ENCODE measurements around the gene PPP1R8. TPM values are rescaled to one million over a fixed set of nuclear protein-coding genes. Genes with fewer than 3 reads are reported as not detected.

PPP1R8 gene
- total and polyA plus RNA-seq, 4 donors: 3.1 to 20.5 (median 17.5) TPM

DNA sequence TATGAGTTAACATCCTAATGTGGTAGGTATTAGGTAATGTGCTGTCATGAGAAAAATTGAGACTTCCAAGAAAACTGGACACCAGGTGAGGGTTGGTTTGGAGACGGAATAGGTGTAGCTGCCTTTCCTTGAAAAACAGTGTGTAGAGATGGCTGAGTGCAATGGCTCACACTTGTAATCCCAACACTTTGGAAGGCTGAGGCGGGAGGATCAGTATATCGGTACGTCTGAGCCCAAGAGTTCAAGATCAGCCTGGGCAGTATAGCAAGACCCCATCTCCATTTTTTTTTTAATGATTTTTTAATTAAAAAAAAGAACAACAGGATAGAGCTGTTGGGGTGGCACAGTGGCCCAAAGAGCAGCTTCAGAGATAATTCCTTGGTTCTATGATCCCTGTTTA is 6.8 kb upstream of the PPP1R8 start:
- WGBS: 97% methylated on average over 4 of the region's 4 CpGs
- no peaks in the 10 kb centered on the region for H3K9me3 ChIP-seq (ENCODE audit: control insufficient read depth in 4 of 4, low read length in 3 of 4)
- no peak for DNase-seq (ENCODE audit: low spot score)

DNA sequence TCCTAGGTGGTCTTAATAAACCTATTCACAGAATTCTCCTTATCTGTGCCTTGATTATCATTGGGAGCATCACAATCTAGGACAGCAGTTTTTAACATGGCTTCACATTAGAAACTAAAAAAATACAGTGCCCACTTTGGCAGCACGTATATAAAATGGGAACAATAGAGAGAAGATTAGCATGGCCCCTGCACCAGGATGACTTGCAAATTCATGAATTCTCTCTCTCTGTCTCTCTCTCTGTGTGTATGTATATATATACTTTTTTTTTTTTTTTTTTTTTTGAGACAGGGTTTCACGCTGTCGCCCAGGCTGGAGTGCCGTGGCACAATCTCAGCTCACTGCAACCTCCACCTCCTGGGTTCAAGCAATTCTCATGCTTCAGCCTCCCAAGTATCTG is 6.2 kb upstream of the PPP1R8 start:
- no peak for DNase-seq (ENCODE audit: low spot score)
- Histone ChIP-seq H3K4me1 (ENCODE audit: control insufficient read depth in 4 of 4, insufficient read depth in 4 of 4, low read length in 3 of 4) (no peaks in the 10 kb centered on the region), H3K27me3 (ENCODE audit: control insufficient read depth in 4 of 4, insufficient read depth in 4 of 4, low read length in 3 of 4) (no peaks in the 10 kb centered on the region), H3K27ac (ENCODE audit: low read depth in 1 of 2, low read length in 2 of 2) (no peak overlapping the region), H3K36me3 (ENCODE audit: control insufficient read depth in 4 of 4, insufficient read depth in 3 of 4, low read depth in 1 of 4, low read length in 3 of 4) (peaks cover 3 to 16% (median 7%) of the 10 kb centered on the region in 4 donors), H3K9ac (ENCODE audit: low read depth in 1 of 2, low read length in 2 of 2) (no peak overlapping the region), H3K4me3 (ENCODE audit: low read depth in 1 of 3, low read length in 3 of 3) (no peak overlapping the region), H3K9me3 (ENCODE audit: control insufficient read depth in 4 of 4, low read length in 3 of 4) (no peaks in the 10 kb centered on the region)
- 98% methylated on average over 4 of the region's 4 CpGs for WGBS
- TF ChIP-seq FOXA2 (IDR thresholded peaks at IDR 0.05) (no peak), YY1 (IDR thresholded peaks at IDR 0.05) (no peak), GABPA (IDR thresholded peaks at IDR 0.05 in 1 of 2, conservative IDR thresholded peaks at IDR 0.05 in 1 of 2) (no peak), SP1 (IDR thresholded peaks at IDR 0.05) (no peak), JUND (IDR thresholded peaks at IDR 0.05) (no peak), FOXA1 (IDR thresholded peaks at IDR 0.05) (no peak)
- TF ChIP-seq, protein P1, sequence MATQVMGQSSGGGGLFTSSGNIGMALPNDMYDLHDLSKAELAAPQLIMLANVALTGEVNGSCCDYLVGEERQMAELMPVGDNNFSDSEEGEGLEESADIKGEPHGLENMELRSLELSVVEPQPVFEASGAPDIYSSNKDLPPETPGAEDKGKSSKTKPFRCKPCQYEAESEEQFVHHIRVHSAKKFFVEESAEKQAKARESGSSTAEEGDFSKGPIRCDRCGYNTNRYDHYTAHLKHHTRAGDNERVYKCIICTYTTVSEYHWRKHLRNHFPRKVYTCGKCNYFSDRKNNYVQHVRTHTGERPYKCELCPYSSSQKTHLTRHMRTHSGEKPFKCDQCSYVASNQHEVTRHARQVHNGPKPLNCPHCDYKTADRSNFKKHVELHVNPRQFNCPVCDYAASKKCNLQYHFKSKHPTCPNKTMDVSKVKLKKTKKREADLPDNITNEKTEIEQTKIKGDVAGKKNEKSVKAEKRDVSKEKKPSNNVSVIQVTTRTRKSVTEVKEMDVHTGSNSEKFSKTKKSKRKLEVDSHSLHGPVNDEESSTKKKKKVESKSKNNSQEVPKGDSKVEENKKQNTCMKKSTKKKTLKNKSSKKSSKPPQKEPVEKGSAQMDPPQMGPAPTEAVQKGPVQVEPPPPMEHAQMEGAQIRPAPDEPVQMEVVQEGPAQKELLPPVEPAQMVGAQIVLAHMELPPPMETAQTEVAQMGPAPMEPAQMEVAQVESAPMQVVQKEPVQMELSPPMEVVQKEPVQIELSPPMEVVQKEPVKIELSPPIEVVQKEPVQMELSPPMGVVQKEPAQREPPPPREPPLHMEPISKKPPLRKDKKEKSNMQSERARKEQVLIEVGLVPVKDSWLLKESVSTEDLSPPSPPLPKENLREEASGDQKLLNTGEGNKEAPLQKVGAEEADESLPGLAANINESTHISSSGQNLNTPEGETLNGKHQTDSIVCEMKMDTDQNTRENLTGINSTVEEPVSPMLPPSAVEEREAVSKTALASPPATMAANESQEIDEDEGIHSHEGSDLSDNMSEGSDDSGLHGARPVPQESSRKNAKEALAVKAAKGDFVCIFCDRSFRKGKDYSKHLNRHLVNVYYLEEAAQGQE (IDR thresholded peaks at IDR 0.05): no peak
- TF ChIP-seq, protein P2, sequence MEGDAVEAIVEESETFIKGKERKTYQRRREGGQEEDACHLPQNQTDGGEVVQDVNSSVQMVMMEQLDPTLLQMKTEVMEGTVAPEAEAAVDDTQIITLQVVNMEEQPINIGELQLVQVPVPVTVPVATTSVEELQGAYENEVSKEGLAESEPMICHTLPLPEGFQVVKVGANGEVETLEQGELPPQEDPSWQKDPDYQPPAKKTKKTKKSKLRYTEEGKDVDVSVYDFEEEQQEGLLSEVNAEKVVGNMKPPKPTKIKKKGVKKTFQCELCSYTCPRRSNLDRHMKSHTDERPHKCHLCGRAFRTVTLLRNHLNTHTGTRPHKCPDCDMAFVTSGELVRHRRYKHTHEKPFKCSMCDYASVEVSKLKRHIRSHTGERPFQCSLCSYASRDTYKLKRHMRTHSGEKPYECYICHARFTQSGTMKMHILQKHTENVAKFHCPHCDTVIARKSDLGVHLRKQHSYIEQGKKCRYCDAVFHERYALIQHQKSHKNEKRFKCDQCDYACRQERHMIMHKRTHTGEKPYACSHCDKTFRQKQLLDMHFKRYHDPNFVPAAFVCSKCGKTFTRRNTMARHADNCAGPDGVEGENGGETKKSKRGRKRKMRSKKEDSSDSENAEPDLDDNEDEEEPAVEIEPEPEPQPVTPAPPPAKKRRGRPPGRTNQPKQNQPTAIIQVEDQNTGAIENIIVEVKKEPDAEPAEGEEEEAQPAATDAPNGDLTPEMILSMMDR (IDR thresholded peaks at IDR 0.05; ENCODE audit: low read depth, low read length, missing input control): no peak
- TF ChIP-seq, protein P3, sequence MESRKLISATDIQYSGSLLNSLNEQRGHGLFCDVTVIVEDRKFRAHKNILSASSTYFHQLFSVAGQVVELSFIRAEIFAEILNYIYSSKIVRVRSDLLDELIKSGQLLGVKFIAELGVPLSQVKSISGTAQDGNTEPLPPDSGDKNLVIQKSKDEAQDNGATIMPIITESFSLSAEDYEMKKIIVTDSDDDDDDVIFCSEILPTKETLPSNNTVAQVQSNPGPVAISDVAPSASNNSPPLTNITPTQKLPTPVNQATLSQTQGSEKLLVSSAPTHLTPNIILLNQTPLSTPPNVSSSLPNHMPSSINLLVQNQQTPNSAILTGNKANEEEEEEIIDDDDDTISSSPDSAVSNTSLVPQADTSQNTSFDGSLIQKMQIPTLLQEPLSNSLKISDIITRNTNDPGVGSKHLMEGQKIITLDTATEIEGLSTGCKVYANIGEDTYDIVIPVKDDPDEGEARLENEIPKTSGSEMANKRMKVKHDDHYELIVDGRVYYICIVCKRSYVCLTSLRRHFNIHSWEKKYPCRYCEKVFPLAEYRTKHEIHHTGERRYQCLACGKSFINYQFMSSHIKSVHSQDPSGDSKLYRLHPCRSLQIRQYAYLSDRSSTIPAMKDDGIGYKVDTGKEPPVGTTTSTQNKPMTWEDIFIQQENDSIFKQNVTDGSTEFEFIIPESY (IDR thresholded peaks at IDR 0.05): no peak
- TF ChIP-seq, protein P4, sequence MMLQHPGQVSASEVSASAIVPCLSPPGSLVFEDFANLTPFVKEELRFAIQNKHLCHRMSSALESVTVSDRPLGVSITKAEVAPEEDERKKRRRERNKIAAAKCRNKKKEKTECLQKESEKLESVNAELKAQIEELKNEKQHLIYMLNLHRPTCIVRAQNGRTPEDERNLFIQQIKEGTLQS (IDR thresholded peaks at IDR 0.05): no peak

More for the DNA sequence above, 6.8 kb upstream of the PPP1R8 start:
- Histone ChIP-seq H3K36me3 (ENCODE audit: control insufficient read depth in 4 of 4, insufficient read depth in 3 of 4, low read depth in 1 of 4, low read length in 3 of 4) (peaks cover 3 to 19% (median 12%) of the 10 kb centered on the region in 4 donors), H3K27ac (ENCODE audit: low read depth in 1 of 2, low read length in 2 of 2) (no peak overlapping the region), H3K4me3 (ENCODE audit: low read depth in 1 of 3, low read length in 3 of 3) (no peak overlapping the region), H3K4me1 (ENCODE audit: control insufficient read depth in 4 of 4, insufficient read depth in 4 of 4, low read length in 3 of 4) (no peaks in the 10 kb centered on the region), H3K9ac (ENCODE audit: low read depth in 1 of 2, low read length in 2 of 2) (no peak overlapping the region), H3K27me3 (ENCODE audit: control insufficient read depth in 4 of 4, insufficient read depth in 4 of 4, low read length in 3 of 4) (no peaks in the 10 kb centered on the region)
- TF ChIP-seq FOXA1 (IDR thresholded peaks at IDR 0.05) (no peak), TAF1 (conservative IDR thresholded peaks at IDR 0.05) (no peak), YY1 (IDR thresholded peaks at IDR 0.05) (no peak), HNF4G (IDR thresholded peaks at IDR 0.05) (no peak), RAD21 (IDR thresholded peaks at IDR 0.05) (no peak), HNF4A (conservative IDR thresholded peaks at IDR 0.05) (no peak)
- TF ChIP-seq, protein P5, sequence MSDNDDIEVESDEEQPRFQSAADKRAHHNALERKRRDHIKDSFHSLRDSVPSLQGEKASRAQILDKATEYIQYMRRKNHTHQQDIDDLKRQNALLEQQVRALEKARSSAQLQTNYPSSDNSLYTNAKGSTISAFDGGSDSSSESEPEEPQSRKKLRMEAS (IDR thresholded peaks at IDR 0.05): no peak
- TF ChIP-seq, protein P4 (IDR thresholded peaks at IDR 0.05): no peak
- TF ChIP-seq, protein P2 (IDR thresholded peaks at IDR 0.05; ENCODE audit: low read depth, low read length, missing input control): no peak
- TF ChIP-seq, protein P1 (IDR thresholded peaks at IDR 0.05): no peak
